GM19238 (cell line): ENCODE measurements around the gene RAD51B.

ENCODE experiments used
- DNase-seq: peaks from one replicate; pipeline ENCODE4 v3.0.0; 2011; ENCODE audit warnings: low spot score; ENCODE audit not compliant: insufficient read length

Gene RAD51B

GRCh38 chr14:68627868-68628604, 808.5 kb downstream of the RAD51B start:
- peak; percentile 45 for DNase-seq

- no peak for DNase-seq
Measured at GRCh38 chr14:68628605-68629310, 809.2 kb downstream of the RAD51B start.

GRCh38 chr14:68630081-68630571, 810.5 kb downstream of the RAD51B start:
- DNase-seq = no peak

DNA sequence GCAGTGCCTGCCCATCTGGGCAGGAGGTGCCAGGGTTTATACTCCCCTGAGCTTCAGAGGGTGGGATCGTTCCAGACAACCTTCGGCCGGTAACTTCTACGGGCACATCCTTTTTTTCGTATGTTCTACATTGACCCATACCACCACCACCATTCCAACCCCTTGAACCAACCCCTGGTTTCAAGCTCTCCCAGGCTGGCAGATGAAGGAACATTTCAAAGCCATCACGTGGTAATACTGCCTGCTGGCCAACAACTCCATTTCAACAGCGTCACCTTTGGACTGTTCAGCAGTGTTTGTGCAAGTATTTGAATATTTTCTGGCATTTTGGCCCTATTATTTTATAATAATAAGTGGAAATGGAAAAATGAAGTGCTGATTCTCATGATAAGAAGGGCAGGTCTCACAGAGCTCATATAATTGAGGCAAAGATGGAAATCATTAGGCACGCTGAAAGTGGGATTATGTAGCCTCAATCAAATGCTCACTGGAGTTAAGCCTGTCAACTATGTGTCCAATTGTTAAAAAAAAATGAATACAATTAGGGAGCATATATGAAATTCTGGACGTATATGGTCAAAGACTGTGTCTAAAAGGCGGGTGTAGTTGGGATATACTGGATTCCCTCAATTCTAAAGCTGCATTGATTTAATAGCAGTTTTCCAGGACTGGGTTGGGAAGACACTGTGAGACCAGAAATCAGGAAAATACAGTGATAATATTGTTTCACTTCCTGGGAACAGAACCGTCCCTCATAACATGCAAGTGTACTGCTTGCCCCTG, 811.2 kb downstream of the RAD51B start:
- no peak for DNase-seq

GRCh38 chr14:68631394-68632053, 811.9 kb downstream of the RAD51B start:
- DNase-seq = no peak

DNA sequence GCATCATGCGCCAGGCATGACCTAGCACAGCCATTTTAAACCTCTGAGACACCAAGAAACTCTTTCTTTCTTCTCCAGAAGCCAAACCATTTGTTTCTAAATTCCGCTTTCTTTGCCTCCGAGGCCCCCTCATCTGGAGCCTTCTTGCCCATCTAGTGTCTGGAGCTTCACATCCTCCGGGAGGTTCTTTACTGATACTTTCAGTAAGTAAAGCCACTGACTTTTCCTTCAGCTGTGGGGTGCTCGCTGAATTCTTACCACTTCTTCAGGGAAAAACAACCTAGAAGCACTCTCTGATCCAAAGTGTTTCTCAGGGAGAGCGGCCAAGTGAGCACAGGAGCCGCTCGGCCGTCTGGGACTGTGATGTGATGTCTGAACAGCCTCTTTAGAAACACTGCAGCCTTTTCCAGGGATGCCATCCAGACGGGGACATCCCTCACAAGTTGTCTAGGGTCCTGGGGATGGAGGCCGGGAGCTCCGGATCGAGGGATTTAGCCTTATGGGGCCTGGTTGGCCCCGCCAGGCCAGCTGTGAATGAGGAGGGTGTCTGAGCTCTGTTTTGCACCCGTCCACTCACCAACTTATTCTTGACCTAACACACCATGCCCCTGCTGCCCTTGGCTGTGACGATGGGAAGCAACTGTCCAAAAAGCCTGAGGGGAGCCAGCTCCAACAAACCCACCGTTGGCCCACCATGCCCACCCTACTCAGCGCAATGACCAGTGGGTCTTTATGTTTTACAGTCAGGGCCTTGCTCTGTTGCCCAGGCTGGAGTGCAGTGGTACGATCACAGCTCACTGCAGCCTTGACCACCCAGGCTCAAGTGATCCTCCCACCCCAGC, 812.7 kb downstream of the RAD51B start:
- DNase-seq = no peak

DNA sequence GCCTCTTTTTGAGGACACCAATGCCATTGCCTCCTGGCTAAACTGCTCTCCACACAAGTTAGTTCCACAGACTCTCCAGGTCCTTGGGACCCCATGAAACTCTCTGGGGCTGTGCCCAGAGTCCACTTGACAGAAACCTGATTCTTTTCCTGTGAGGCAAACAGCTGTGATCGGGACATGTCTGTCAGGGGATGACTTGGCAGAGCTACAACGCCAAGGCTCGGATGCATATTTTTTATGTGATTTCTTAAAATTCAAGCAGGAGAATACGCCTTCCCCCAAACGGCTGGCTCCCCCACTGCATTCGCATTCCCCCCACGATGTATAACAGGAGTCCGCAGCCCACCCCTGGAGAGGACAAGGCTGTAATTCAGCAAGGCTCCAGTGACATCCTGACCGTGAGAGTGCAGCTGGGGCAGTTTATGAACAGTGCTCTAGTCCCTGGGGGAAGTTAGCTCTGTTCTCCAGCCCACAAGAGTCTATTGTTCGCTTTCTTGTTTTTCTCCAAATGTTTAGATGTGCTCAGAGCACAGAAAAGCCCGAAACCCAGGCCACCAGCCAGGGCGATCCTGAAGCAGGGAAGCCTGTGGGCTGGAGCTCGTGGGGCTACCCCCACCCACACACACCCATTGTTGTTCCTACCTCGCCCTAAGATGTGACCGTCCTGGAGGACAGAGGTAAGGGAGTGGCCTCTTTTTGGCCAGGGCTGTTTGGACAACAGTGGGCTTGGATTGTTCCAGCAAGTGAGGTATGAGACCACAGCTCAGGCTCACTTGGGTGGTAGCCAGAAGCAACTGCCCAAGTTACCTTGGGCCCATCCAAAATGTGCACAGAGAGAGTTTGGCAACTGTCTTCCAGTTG, 813.8 kb downstream of the RAD51B start:
- DNase-seq = no peak

DNA sequence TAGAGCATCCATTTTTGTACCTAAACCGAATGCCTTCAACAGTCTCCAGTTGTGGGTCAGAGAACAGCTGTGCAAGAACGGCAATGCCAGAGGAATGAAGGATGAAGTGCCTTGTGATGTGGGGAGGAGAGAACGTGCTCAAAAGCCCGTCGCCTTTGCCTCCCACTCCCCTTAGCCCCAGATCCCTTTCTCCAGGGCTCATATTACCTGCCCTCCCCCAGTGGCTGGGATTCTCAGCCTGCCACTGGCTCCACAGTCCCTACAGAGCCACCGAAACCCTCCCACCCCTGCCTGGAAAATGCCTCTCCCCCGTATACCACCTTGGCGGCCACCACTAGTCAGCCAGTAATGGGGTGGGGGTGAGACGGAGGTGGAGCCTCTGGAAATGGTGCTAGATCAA, 814.8 kb downstream of the RAD51B start:
- no peak for DNase-seq

DNA sequence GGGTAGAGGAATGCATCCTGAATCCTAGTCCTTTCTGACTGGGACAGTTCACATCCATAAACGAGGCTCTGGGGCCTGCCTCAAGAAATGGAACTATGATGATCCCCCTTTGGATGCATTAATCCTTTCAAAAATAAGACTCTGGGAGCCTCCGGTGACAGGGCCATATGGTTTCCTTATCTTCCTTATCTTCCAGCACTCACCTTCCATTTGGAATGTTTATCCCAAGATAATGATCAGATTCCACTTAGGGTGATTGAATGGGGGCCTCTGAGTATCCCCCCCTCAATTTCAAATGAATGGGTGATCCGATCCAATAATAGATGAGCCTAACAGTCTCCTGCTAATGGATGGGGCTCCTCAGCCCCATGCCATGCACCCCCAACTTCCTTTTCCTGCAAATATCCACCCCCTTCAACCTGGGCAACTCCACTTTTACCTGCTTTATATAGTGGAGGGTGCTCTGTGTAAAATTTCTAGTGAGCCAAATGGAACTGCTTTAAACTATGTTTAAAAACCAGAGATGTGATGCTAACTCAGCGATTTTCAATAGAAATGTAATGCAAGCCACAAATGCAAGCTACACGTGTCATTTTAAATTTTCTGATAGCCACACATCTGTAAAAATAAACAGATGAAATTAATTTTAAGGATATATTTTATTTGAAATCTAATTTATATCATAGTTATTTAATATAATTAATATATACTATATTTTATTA, 815.5 kb downstream of the RAD51B start:
- no peak for DNase-seq

DNA sequence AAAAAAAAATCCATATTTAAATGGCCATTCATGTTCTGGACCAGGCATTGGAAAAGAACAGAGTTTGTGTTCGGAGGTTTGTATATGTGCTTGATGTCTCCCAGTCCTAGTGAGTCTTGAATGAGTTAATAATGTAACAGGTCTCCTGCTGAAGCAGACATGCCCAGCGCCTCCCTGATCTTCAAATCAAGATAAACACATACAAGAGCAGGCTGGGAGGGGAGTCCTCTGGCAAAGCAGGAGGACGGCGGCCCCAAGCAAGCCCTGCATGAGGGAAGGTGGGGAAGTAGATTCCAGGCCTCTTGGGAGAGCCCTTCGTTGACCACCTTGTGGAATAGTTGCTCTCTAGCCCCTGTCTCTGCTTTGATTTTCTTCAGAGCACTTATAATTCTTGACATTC, 817.0 kb downstream of the RAD51B start:
- no peak for DNase-seq

GRCh38 chr14:68637106-68638021, 817.8 kb downstream of the RAD51B start:
- DNase-seq = no peak

DNA sequence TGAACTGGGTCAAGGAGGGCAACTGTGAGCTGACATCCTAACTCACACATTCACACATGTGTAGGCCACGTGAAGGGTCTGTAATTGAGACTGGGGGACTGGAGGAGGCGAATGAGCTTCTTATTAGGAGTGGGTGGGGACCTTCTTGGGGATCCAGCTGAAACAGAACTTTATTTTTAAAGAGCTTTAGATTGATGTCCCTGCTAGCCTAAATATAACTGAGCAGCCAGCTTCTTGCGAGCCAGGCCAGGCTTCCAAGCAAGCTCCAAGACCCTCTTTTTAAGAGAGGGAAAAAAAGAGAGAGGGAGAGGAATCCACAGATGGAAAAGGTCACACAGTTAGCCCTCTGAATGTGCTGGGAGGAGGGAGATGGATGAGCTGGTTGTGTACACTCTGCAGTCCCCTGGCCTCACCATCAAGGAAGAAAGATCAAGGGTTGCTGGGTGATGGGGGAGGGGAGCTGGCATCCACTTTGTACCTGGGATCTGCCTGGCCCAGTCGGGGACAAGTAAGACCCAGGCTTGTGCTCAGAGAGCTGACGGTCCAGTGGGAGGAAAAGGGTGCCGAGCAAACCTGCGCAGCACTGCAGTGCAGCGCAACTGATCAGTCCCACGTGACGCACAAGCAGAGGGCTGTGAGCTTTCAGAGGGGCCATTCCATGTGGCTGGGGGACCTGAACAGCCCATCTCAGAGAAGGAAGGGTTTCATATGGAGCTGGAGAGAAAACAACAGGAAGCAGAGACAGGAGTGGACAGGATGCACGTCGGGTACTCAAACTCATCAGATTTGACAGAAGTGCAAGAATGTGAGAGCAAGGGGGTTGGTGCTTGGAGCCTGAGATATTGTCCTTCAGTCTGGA, 818.8 kb downstream of the RAD51B start:
- DNase-seq = no peak

DNA sequence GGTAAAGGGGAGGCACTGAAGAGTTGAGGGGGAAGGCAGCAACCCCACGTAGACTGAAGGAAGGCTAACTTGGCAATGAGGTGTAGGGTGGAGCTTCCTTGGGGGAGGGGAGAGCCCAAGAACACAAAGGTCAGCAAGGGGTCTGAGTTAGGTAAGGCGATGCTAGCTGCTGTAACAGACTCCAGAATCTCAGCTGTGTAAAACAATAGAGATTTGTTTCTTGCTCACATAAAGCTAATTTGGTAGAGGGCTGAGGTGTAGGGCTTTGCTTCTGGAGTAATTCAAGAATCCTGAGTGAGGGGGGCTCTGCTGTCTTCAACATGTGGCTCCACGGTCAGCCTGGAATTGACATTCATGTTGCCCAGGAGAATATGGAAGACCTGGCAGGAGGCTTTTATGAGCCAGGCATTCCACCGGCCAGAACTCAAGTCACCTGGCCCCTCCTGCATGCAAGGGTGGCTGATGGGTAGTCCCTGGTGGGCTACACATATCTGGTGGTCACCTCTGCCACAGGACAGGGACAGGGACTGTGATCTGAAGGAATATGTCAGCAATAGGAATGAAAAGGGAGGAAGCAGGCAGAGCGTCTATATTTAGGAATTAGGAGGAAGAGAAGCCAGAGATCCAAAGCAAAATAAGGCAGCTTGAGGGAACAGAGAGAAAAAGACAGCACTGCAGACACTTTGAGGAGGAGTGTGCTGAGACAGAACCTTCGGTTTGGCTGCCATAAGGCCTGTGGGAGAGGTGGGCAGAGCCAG, 819.6 kb downstream of the RAD51B start:
- no peak for DNase-seq

DNA sequence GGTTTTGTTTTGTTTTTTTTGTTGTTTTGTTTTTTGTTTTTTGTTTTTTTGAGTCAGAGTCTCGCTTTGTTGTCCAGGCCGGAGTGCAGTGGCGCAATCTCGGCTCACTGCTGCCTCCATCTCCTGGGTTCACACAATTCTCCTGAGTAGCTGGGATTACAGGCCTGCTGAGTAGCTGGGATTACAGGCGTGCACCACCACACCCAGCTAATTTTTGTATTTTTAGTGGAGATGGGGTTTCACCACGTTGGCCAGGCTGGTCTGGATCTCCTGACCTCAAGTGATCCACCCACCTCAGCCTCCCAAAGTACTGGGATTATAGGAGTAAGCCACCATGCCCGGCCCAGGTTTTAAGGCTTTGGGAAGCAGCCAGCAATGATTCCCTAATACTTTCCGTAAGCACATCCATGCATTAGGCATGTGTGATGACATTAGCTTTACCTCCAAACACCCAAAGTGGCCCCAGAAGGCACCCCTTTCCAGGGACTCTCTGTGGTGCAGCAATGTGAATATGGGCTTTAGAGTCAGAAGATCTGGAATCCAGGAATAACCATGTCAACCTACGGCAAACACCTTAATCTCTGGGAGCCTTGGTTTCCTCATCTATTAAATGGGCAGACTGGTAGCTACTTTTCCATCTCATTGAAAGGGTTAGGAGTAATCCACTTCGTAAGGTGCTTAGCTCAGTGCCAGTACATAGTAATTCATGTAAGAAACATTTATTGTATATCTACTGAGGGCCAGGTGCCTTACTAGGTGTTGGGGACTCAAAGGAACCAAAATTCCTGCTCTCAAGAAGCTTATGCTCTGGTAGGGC, 820.4 kb downstream of the RAD51B start:
- no peak for DNase-seq

DNA sequence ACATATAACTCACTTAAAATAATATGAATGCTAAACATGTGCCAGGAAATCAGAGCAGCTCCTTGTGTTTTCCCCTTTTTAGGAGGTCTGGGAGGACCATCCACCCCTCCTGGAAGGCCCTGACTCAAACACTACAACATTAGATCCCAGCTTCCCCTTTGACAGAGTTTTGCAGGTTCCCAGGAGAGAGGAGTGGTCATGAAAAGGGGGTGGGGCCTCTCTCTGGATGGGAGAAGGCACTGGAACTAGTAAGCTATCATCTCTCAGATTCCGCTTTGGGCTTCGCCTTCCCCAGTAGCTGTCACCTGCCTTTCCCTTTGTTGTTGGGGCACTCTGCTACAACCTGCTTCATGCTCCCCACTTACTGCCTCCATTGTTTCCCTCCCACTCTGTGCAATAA, 824.1 kb downstream of the RAD51B start:
- DNase-seq = no peak
